Measurements from ENCODE around the gene MGP. TPM values are rescaled to one million over a fixed set of nuclear protein-coding genes. Genes with fewer than 3 reads are reported as not detected.

MGP gene
- total RNA-seq, 2 donors from 2014 or later: 6,234 to 9,983 TPM

DNA sequence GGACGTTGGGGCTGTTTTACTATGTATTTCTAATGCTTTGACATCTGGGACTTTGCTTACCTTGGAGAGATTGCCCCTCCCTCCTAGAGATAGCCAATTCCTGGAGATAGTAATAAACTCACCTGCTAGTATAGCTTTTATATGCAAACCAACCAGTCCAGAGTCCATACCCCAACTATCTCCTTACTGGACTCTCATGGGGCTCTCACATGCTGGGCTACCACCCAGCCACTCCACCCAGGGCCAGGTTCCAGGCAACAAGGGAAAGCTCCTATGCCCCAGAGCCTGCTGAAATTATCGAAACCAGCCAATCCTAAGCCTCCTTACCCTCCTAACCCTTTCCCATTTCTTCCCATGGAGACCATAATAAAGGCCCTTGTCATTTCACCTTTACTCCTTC, 25.5 kb upstream of the MGP start:
- peaks cover 5 to 6% of the 10 kb centered on the region in 2 donors for H3K4me1 ChIP-seq (ENCODE audit: control insufficient read depth in 1 of 2, low read depth in 2 of 2)
- no peak for DNase-seq (ENCODE audit: low spot score)
- H3K4me3 ChIP-seq: no peak overlapping the region
- no peaks in the 10 kb centered on the region for H3K36me3 ChIP-seq
- no peak overlapping the region for H3K27ac ChIP-seq
- no peak for ATAC-seq (ENCODE audit: insufficient number of reproducible peaks, low FRiP score, low read depth)
- no peaks in the 10 kb centered on the region for H3K9me3 ChIP-seq
- TF ChIP-seq, protein P1, sequence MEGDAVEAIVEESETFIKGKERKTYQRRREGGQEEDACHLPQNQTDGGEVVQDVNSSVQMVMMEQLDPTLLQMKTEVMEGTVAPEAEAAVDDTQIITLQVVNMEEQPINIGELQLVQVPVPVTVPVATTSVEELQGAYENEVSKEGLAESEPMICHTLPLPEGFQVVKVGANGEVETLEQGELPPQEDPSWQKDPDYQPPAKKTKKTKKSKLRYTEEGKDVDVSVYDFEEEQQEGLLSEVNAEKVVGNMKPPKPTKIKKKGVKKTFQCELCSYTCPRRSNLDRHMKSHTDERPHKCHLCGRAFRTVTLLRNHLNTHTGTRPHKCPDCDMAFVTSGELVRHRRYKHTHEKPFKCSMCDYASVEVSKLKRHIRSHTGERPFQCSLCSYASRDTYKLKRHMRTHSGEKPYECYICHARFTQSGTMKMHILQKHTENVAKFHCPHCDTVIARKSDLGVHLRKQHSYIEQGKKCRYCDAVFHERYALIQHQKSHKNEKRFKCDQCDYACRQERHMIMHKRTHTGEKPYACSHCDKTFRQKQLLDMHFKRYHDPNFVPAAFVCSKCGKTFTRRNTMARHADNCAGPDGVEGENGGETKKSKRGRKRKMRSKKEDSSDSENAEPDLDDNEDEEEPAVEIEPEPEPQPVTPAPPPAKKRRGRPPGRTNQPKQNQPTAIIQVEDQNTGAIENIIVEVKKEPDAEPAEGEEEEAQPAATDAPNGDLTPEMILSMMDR (IDR thresholded peaks at IDR 0.05): no peak
- no peaks in the 10 kb centered on the region for H3K27me3 ChIP-seq (replicated peaks; ENCODE audit: insufficient read depth)

DNA sequence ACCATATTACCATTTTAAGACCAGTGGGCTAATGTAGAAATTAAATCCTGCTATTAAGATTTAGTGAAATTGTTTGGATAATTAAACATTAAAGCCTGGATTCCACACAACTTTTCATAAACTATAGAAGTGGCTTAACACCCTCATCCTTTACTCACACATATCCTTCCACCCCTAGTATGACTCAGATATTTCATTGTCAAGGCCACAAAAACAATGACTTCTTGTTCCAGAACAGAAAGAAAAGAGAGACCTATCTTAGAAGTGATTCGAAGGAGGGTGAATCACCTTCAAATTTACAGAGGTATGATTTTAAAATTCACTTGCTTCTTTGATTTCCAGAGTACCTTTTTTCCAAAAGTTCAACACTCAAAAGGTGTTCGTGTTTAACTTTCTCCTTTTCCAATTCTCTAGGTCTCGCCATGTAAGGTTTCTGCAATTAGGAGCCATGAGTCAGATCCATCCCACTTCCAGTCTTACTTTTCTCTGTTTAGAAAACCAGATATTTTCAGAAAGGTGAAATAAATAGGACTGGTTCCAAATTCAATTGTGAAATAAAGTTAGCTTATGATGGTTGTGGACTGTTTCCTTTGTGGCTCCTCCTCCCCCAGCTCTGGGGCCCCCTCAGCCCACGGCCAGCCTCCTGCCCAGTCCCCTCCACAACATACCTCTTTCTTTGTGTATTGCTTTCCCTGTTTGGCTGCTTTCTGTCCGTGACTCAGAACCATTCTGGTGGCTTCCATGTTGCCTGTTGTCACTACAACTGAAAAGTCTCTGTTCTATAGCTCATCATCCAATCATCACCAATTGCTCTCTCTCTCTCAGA, 24.6 kb upstream of the MGP start:
- Histone ChIP-seq H3K27ac (no peak overlapping the region), H3K4me1 (ENCODE audit: control insufficient read depth in 1 of 2, low read depth in 2 of 2) (peaks cover 13 to 14% of the 10 kb centered on the region in 2 donors), H3K36me3 (no peaks in the 10 kb centered on the region), H3K27me3 (replicated peaks; ENCODE audit: insufficient read depth) (no peaks in the 10 kb centered on the region), H3K9me3 (no peaks in the 10 kb centered on the region), H3K4me3 (no peak overlapping the region)
- ATAC-seq (ENCODE audit: insufficient number of reproducible peaks, low FRiP score, low read depth): no peak
- DNase-seq (ENCODE audit: low spot score): no peak
- TF ChIP-seq, protein P1 (IDR thresholded peaks at IDR 0.05): no peak

DNA sequence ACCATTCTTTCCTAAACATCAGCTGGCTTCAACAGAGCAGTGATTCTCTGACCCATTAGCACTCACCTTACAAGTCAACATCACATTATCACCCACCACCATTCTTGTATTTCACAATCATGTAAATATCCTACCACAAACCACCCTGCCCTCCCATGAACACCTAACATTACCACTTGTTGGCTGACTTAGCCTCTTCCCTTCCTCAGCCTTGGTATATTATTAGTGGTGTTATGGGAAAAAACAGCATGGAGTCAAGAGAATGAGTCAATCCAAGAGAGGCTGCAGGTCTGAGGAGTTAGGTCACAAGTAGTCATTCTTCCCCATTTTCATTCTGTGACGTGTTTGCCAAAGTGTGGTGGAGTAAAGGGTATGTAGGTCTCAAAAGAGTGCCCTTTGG, 22.3 kb upstream of the MGP start:
- ATAC-seq (ENCODE audit: insufficient number of reproducible peaks, low FRiP score, low read depth): no peak

DNA sequence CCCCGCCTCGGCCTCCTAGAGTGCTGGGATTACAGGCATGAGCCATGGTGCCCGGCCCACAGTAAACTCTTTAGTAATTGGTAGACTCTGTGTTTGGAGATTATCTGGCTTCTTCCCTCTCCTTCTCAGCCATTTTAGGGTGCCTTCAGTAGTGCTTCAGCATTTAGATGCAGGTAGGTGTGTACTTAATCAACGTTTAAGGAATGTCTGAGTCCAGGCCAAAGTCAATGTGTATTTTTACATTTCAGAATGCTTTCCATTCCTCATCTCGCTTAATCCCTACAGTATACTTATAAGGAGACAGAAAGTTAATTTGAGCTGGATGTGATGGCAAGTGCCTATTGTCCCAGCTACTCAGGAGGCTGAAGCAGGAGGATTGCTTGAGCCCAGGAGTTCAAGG, 20.5 kb upstream of the MGP start:
- DNase-seq (ENCODE audit: low spot score) (no peak), ATAC-seq (ENCODE audit: insufficient number of reproducible peaks, low FRiP score, low read depth) (no peak)
- TF ChIP-seq, protein P1 (IDR thresholded peaks at IDR 0.05): no peak
- Histone ChIP-seq H3K27ac (peak overlapping the region; percentile 21 to 65), H3K4me1 (ENCODE audit: control insufficient read depth in 1 of 2, low read depth in 2 of 2) (peaks cover 14 to 38% of the 10 kb centered on the region in 2 donors), H3K4me3 (no peak overlapping the region), H3K36me3 (no peaks in the 10 kb centered on the region), H3K9me3 (no peaks in the 10 kb centered on the region), H3K27me3 (replicated peaks; ENCODE audit: insufficient read depth) (no peaks in the 10 kb centered on the region)

More for the DNA sequence above, 22.3 kb upstream of the MGP start:
- no peak overlapping the region for H3K27ac ChIP-seq
- H3K27me3 ChIP-seq (replicated peaks; ENCODE audit: insufficient read depth): no peaks in the 10 kb centered on the region
- TF ChIP-seq, protein P1 (IDR thresholded peaks at IDR 0.05): no peak
- H3K4me1 ChIP-seq (ENCODE audit: control insufficient read depth in 1 of 2, low read depth in 2 of 2): peaks cover 14 to 38% of the 10 kb centered on the region in 2 donors
- no peaks in the 10 kb centered on the region for H3K36me3 ChIP-seq
- H3K4me3 ChIP-seq: no peak overlapping the region
- no peaks in the 10 kb centered on the region for H3K9me3 ChIP-seq
- no peak for DNase-seq (ENCODE audit: low spot score)

DNA sequence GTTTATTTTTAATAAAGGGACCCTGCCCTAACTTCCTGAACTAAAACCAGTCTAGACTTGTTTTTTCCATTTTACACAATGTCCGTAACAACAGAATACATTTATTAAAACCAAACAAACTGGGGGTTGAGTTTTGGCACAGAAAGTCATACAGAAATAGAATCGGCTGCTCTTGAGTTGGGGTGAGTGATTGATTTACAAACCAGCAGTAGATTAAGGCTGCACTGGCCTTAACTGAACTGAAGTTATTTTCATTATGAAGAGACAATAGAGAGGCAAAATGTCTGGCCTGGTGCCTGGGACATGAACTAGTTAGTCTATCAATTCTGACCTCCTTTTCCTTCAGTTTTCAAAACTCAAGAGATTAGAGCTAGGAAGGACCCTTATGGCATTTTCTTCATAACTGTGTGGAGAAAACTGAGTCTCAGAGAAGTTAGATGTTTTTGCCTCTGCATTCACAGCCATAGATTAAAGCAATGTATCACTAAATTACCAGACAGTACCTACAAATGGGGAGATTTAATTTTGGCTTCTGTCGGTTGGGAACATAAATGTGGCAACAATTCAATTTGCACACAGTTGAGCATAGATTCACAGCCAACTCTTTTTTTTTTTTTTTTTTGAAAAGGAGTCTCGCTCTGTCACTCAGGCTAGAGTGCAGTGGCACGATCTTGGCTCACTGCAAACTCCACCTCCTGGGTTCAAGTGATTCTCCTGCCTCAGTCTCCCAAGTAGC, 19.8 kb upstream of the MGP start:
- no peaks in the 10 kb centered on the region for H3K36me3 ChIP-seq
- peak overlapping the region; percentile 2 for H3K4me3 ChIP-seq
- no peaks in the 10 kb centered on the region for H3K27me3 ChIP-seq (replicated peaks; ENCODE audit: insufficient read depth)
- no peak for ATAC-seq (ENCODE audit: insufficient number of reproducible peaks, low FRiP score, low read depth)
- no peak for DNase-seq (ENCODE audit: low spot score)
- no peaks in the 10 kb centered on the region for H3K9me3 ChIP-seq
- TF ChIP-seq, protein P1 (IDR thresholded peaks at IDR 0.05): no peak
- peak overlapping the region; percentile 21 to 65 for H3K27ac ChIP-seq
- H3K4me1 ChIP-seq (ENCODE audit: control insufficient read depth in 1 of 2, low read depth in 2 of 2): peaks cover 14 to 38% of the 10 kb centered on the region in 2 donors
